H1 (cell line): ENCODE measurements around the gene COL5A1. TPM values are rescaled to one million over a fixed set of nuclear protein-coding genes. Genes with fewer than 3 reads are reported as not detected.

ENCODE experiments used
- CTCF ChIA-PET: fragments of 300-600 bp; sonication (Branson Sonifier 250); formaldehyde crosslinking; loops from one replicate; lab custom pipeline; 2021; ENCODE audit not compliant: partially characterized antibody; lab: Charles Lee
- POLR2A ChIA-PET: fragments of 300-600 bp; sonication (Branson Sonifier 250); formaldehyde crosslinking; loops from one replicate; lab custom pipeline; 2021; ENCODE audit warnings: inconsistent platforms; ENCODE audit not compliant: partially characterized antibody; lab: Charles Lee
- DNase-seq, 2 experiments: peaks; one replicate each; pipeline versions ENCODE4 v3.0.0 to v3.0.0-alpha.2; 2010 to 2022; ENCODE audit warnings: low spot score in 2 of 2, low read depth in 1 of 2, mixed read lengths in 1 of 2
- FAIRE-seq: peaks from 2 replicates; lab custom pipeline; 2011; peaks lifted over from hg19 to GRCh38; lab: Jason Lieb, UNC
- H2AFZ ChIP-seq: 2 replicates; pipeline ENCODE4 v1.8.1; 2012; ENCODE audit warnings: low read length, inconsistent platforms
- H2AK5ac ChIP-seq: 2 replicates; pipeline ENCODE4 v1.6.1; 2013; ENCODE audit warnings: low read depth, low read length
- H2BK120ac ChIP-seq: replicated peaks from 2 replicates; pipeline ENCODE3; 2013; ENCODE audit warnings: low read depth, low read length, inconsistent platforms
- H2BK12ac ChIP-seq: 2 replicates; pipeline ENCODE4 v1.6.1; 2013; ENCODE audit warnings: low read depth, low read length
- H2BK15ac ChIP-seq: 2 replicates; pipeline ENCODE4 v1.6.1; 2013; ENCODE audit warnings: low read length
- H2BK20ac ChIP-seq: 2 replicates; pipeline ENCODE4 v1.6.1; 2013; ENCODE audit warnings: low read length
- H2BK5ac ChIP-seq: 2 replicates; pipeline ENCODE4 v1.6.1; 2013; ENCODE audit warnings: low read depth, low read length
- H3K14ac ChIP-seq: 2 replicates; pipeline ENCODE4 v1.6.1; 2013; ENCODE audit warnings: inconsistent platforms; ENCODE audit not compliant: insufficient read length
- H3K18ac ChIP-seq: 2 replicates; pipeline ENCODE4 v1.6.1; 2013; ENCODE audit warnings: low read length; ENCODE audit errors: extremely low read depth
- H3K23ac ChIP-seq: 2 replicates; pipeline ENCODE4 v1.6.1; 2013; ENCODE audit warnings: inconsistent platforms; ENCODE audit not compliant: insufficient read length
- H3K23me2 ChIP-seq: 2 replicates; pipeline ENCODE4 v1.6.1; 2013; ENCODE audit warnings: low read depth, low read length
- H3K27ac ChIP-seq: 2 replicates; pipeline ENCODE4 v1.6.1; 2011; ENCODE audit warnings: low read depth, low read length, inconsistent platforms
- H3K27me3 ChIP-seq, 4 experiments: replicated peaks in 1 of 4; 1 replicate in 1 of 4; 2 replicates in 3 of 4; pipeline versions ENCODE4 v1.6.1 to v1.8.1; 2011 to 2013; ENCODE audit warnings: low read length in 3 of 4, mild to moderate bottlenecking in 3 of 4, inconsistent platforms in 2 of 4, mixed read lengths in 2 of 4, moderate library complexity in 1 of 4; ENCODE audit not compliant: control insufficient read depth in 3 of 4, insufficient read depth in 3 of 4; ENCODE audit errors: extremely low read depth in 1 of 4
- H3K36me3 ChIP-seq, 4 experiments: 2 replicates each; pipeline versions ENCODE4 v1.6.1 to v1.8.1; 2011 to 2013; ENCODE audit warnings: mild to moderate bottlenecking in 4 of 4, low read length in 3 of 4, moderate library complexity in 2 of 4, control low read depth in 1 of 4, inconsistent platforms in 1 of 4; ENCODE audit not compliant: insufficient read depth in 4 of 4, control insufficient read depth in 2 of 4
- H3K4ac ChIP-seq: replicated peaks from 2 replicates; pipeline ENCODE3; 2013; ENCODE audit warnings: low read length, low read depth, mixed read lengths, inconsistent platforms; ENCODE audit not compliant: insufficient read length
- H3K4me1 ChIP-seq, 4 experiments: replicated peaks in 1 of 4; 1 replicate in 1 of 4; 2 replicates in 3 of 4; pipeline versions ENCODE4 v1.6.1 to v1.8.1; 2011 to 2013; ENCODE audit warnings: low read length in 3 of 4, inconsistent platforms in 2 of 4, mixed read lengths in 1 of 4; ENCODE audit not compliant: insufficient read depth in 4 of 4, control insufficient read depth in 3 of 4
- H3K4me2 ChIP-seq, 2 experiments: 2 replicates each; pipeline versions ENCODE4 v1.6.1 to v1.8.1; 2011 to 2013; ENCODE audit warnings: low read depth in 2 of 2, low read length in 2 of 2, control low read depth in 1 of 2, inconsistent platforms in 1 of 2, mild to moderate bottlenecking in 1 of 2; ENCODE audit not compliant: insufficient read depth in 1 of 2
- H3K4me3 ChIP-seq, 4 experiments: fragments of 200-600, 300-600 bp in 1 of 4; sonication (generic), shearing (Covaris generic), sonication (Bioruptor Twin) in 1 of 4; 2 replicates each; pipeline versions ENCODE4 v1.5.1 to v1.8.1; 2011 to 2016; ENCODE audit warnings: low read length in 4 of 4, low read depth in 3 of 4, control low read depth in 2 of 4, inconsistent platforms in 2 of 4, mild to moderate bottlenecking in 2 of 4, mixed read lengths in 1 of 4, moderate library complexity in 1 of 4; ENCODE audit not compliant: insufficient read depth in 2 of 4; ENCODE audit errors: extremely low read depth in 1 of 4
- H3K56ac ChIP-seq: replicated peaks from 2 replicates; pipeline ENCODE3; 2013; ENCODE audit warnings: low read depth, mild to moderate bottlenecking, mixed read lengths, low read length, inconsistent platforms; ENCODE audit not compliant: insufficient read length
- H3K79me1 ChIP-seq: 2 replicates; pipeline ENCODE4 v1.6.1; 2013; ENCODE audit warnings: low read depth, low read length, control low read depth
- H3K79me2 ChIP-seq, 2 experiments: 2 replicates each; pipeline versions ENCODE4 v1.6.1 to v1.8.1; 2012 to 2013; ENCODE audit warnings: low read length in 2 of 2, mild to moderate bottlenecking in 2 of 2, inconsistent platforms in 1 of 2; ENCODE audit not compliant: insufficient read depth in 2 of 2, control insufficient read depth in 1 of 2
- H3K9ac ChIP-seq, 4 experiments: replicated peaks in 1 of 4; 1 replicate in 1 of 4; 2 replicates in 3 of 4; pipeline versions ENCODE4 v1.6.1 to v1.8.1; 2011 to 2013; ENCODE audit warnings: low read depth in 3 of 4, low read length in 3 of 4, control low read depth in 2 of 4, mild to moderate bottlenecking in 2 of 4, moderate library complexity in 2 of 4, inconsistent platforms in 1 of 4; ENCODE audit errors: extremely low read depth in 1 of 4
- H3K9me3 ChIP-seq, 2 experiments: 2 replicates each; pipeline versions ENCODE4 v1.6.1 to v1.8.1; 2012 to 2013; ENCODE audit warnings: mild to moderate bottlenecking in 2 of 2, moderate library complexity in 2 of 2, control low read depth in 1 of 2, inconsistent platforms in 1 of 2, low read depth in 1 of 2, low read length in 1 of 2, mixed read lengths in 1 of 2; ENCODE audit not compliant: insufficient read depth in 2 of 2
- H4K20me1 ChIP-seq, 2 experiments: replicated peaks in 1 of 2; 2 replicates each; pipeline versions ENCODE3 to v1.8.1; 2011 to 2013; ENCODE audit warnings: inconsistent platforms in 2 of 2, low read length in 2 of 2, mild to moderate bottlenecking in 1 of 2; ENCODE audit not compliant: insufficient read depth in 2 of 2, control insufficient read depth in 1 of 2
- H4K5ac ChIP-seq: 2 replicates; pipeline ENCODE4 v1.6.1; 2013; ENCODE audit warnings: low read length, low read depth, mixed read lengths, inconsistent platforms; ENCODE audit not compliant: insufficient read length
- H4K8ac ChIP-seq: 2 replicates; pipeline ENCODE4 v1.8.0; 2013; ENCODE audit warnings: mild to moderate bottlenecking, moderate library complexity, low read length, inconsistent platforms; ENCODE audit not compliant: insufficient read depth; ENCODE audit errors: extremely low read depth
- H4K91ac ChIP-seq: replicated peaks from 2 replicates; pipeline ENCODE3; 2013; ENCODE audit warnings: low read length, mixed read lengths, inconsistent platforms; ENCODE audit not compliant: insufficient read length
- ASH2L ChIP-seq: fragments of 200-600, 300-600 bp; sonication (generic); IDR thresholded peaks from one replicate; pipeline ENCODE4 v1.7.1; 2017; ENCODE audit warnings: low read length
- ATF3 ChIP-seq: IDR thresholded peaks from 2 replicates; pipeline ENCODE4 v1.6.1; 2011; ENCODE audit warnings: low read depth, mild to moderate bottlenecking, low read length; ENCODE audit not compliant: insufficient read depth
- BCL11A ChIP-seq, 2 experiments: IDR thresholded peaks; one replicate each; pipeline ENCODE4 v1.6.1; 2011; ENCODE audit warnings: low read depth in 2 of 2, low read length in 2 of 2, mild to moderate bottlenecking in 2 of 2
- CBX5 ChIP-seq: fragments of 300-800, 300-1000 bp; sonication (generic); IDR thresholded peaks from 2 replicates; pipeline ENCODE4 v1.7.1; 2016; ENCODE audit warnings: antibody characterized with exemption, low read length, low read depth
- CBX8 ChIP-seq: fragments of 300-800, 300-1000 bp; sonication (generic); IDR thresholded peaks from 2 replicates; pipeline ENCODE4 v1.7.1; 2016; ENCODE audit warnings: low read depth, low read length, borderline replicate concordance
- CREB1 ChIP-seq: IDR thresholded peaks from 2 replicates; pipeline ENCODE4 v1.6.1; 2012; ENCODE audit warnings: inconsistent platforms
- JUN ChIP-seq: IDR thresholded peaks from 2 replicates; pipeline ENCODE4 v1.6.1; 2011; ENCODE audit warnings: low read depth, mild to moderate bottlenecking, improper control_type of control experiment, low read length
- KDM1A ChIP-seq: fragments of 200-600, 300-600 bp; sonication (generic); IDR thresholded peaks from 2 replicates; pipeline ENCODE4 v1.7.1; 2016; ENCODE audit warnings: mild to moderate bottlenecking, low read length, borderline replicate concordance
- KDM4A ChIP-seq: IDR thresholded peaks from one replicate; pipeline ENCODE4 v1.7.1; 2012; ENCODE audit warnings: low read depth, mild to moderate bottlenecking, moderate library complexity, low read length, inconsistent platforms; ENCODE audit not compliant: severe bottlenecking
- POLR2AphosphoS5 ChIP-seq: IDR thresholded peaks from 2 replicates; pipeline ENCODE4 v1.6.1; 2011; ENCODE audit warnings: low read depth, low read length
- POU5F1 ChIP-seq: IDR thresholded peaks from 2 replicates; pipeline ENCODE4 v1.6.1; 2011; ENCODE audit warnings: low read depth, mild to moderate bottlenecking, low read length, moderate library complexity
- RXRA ChIP-seq: IDR thresholded peaks from 2 replicates; pipeline ENCODE4 v1.6.1; 2011; ENCODE audit warnings: low read depth, mild to moderate bottlenecking, low read length, moderate library complexity; ENCODE audit not compliant: insufficient read depth
- SAP30 ChIP-seq: fragments of 300-600 bp; sonication (generic); IDR thresholded peaks from 2 replicates; pipeline ENCODE4 v1.7.1; 2012; ENCODE audit warnings: low read length, moderate library complexity, mild to moderate bottlenecking, inconsistent platforms; ENCODE audit not compliant: insufficient read depth, insufficient replicate concordance
- SIRT6 ChIP-seq: IDR thresholded peaks from one replicate; pipeline ENCODE4 v1.7.1; 2012; ENCODE audit warnings: low read length, inconsistent platforms
- YY1 ChIP-seq: IDR thresholded peaks from 2 replicates; pipeline ENCODE4 v1.6.1; 2011; ENCODE audit warnings: low read depth, mild to moderate bottlenecking, low read length
- WGBS, 2 experiments: shearing (Covaris generic) in 1 of 2; methylation state at CpG; one replicate each; pipeline versions ENCODE4 v1.1.6 to v1.1.7; 2013 to 2015; ENCODE audit warnings: low lambda C conversion rate in 2 of 2, mixed read lengths in 2 of 2, inconsistent platforms in 1 of 2, low coverage in 1 of 2, missing lambda C conversion rate in 1 of 2; ENCODE audit not compliant: insufficient replicate concordance in 2 of 2, insufficient coverage in 1 of 2, insufficient read length in 1 of 2; ENCODE audit errors: extremely low coverage in 1 of 2, missing lambda C conversion rate in 1 of 2; 5-methylcytosine and 5-hydroxymethylcytosine counted together
- polyA plus RNA-seq, 7 experiments: library from polyadenylated mRNA; depleted of rRNA in 3 of 7; stranded (reverse) in 5 of 7; unstranded in 2 of 7; fragments of >200 nt in 5 of 7; fragments of 200-250 nt in 2 of 7; gene quantifications; 1 replicate in 5 of 7; 2 replicates in 1 of 7; 4 replicates in 1 of 7; pipeline versions ENCODE4 v1.2.1 to v1.2.3, GENCODE V29; 2011 to 2013; ENCODE audit warnings: missing spikeins in 2 of 7, mixed read lengths in 2 of 7
- total RNA-seq: library from RNA; stranded (reverse); fragmentation: NEBNext Ultra II Directional; extraction: Animal tissue kit (Norgen Biotek cat#: 25700); gene quantifications from 2 replicates; pipeline ENCODE4 v1.2.1, GENCODE V29; 2021

COL5A1 gene
- total and polyA plus RNA-seq, 2 of the 8 experiments (the other 6 are each of a cell fraction or from before 2014, with no cell fraction given), result 3.8 to 12.0 TPM

- Histone ChIP-seq H3K23me2 (peaks cover 15% of the 10 kb centered on the region; the same call in 1 of the 2 replicates), H3K9ac (no peak overlapping the region), H3K27ac (no peak overlapping the region), H3K79me2 (no peaks in the 10 kb centered on the region), H4K91ac (no peak overlapping the region), H2BK120ac (no peak overlapping the region), H3K4me3 (no peak overlapping the region), H3K23ac (no peak overlapping the region), H3K14ac (no peak overlapping the region), H2BK12ac (no peak overlapping the region), H2BK5ac (no peak overlapping the region), H3K79me1 (no peaks in the 10 kb centered on the region), H4K5ac (no peak overlapping the region), H4K8ac (no peak overlapping the region), H2AFZ (no peak overlapping the region), H2BK15ac (no peak overlapping the region), H3K4me2 (no peak overlapping the region), H3K18ac (no peak overlapping the region), H2BK20ac (no peak overlapping the region), H3K56ac (no peak overlapping the region), H3K27me3 (no peaks in the 10 kb centered on the region), H3K36me3 (no peaks in the 10 kb centered on the region), H2AK5ac (no peak overlapping the region), H4K20me1 (peaks cover 0 to 4% of the 10 kb centered on the region in 2 experiments), H3K4me1 (no peaks in the 10 kb centered on the region), H3K4ac (no peak overlapping the region), H3K9me3 (peaks cover 0 to 5% of the 10 kb centered on the region in 2 experiments; a peak in 1 of 4 replicates)
- DNase-seq (no peak), FAIRE-seq (no peak)
- ChIA-PET CTCF (interaction anchor here (0.6 to 8.0 kb wide), 12 partner anchors 8 to 595 kb away, joined by 3 to 54 read pairs (median 4); no protein-coding TSS in a partner anchor), POLR2A (interaction anchor here (0.7 kb wide), 1 partner anchor 10 kb away, joined by 3 read pairs; no protein-coding TSS in a partner anchor)
- WGBS, 2 experiments, result 84% methylated on average over 10 of the region's 10 CpGs; no CpG with 5 or more reads in 1 of the 2 experiments
- TF ChIP-seq POLR2AphosphoS5 (no peak), ASH2L (no peak), SIRT6 (no peak), ATF3 (no peak), CBX8 (no peak), SAP30 (no peak), JUN (no peak), CBX5 (no peak), YY1 (no peak), KDM4A (no peak), RXRA (no peak), BCL11A (IDR thresholded peaks at IDR 0.05; ENCODE audit: low read depth in 2 of 2, low read length in 2 of 2) (no peak), KDM1A (no peak), POU5F1 (no peak), CREB1 (no peak)
Observed at GRCh38 chr9:134687556-134687955, 46.0 kb downstream of the COL5A1 start.
